PC-9 (cell line): ENCODE measurements around the gene MYRIP. TPM values are rescaled to one million over a fixed set of nuclear protein-coding genes. Genes with fewer than 3 reads are reported as not detected.
A peak's percentile ranks its signal among the peaks of the same experiment; 100 is the strongest.

Source experiments
- BruUV-seq: library from RNA; stranded (reverse); fragments of 400-500 nt; replicated peaks from 2 replicates; lab custom pipeline; 2021; lab: Mats Ljungman, UMichigan
- CTCF ChIA-PET: fragments of 300-600 bp; sonication (Branson Sonifier 250); formaldehyde crosslinking; loops from one replicate; lab custom pipeline; 2022; ENCODE audit warnings: antibody characterized with exemption; lab: Charles Lee
- POLR2A ChIA-PET: fragments of 300-600 bp; sonication (Branson Sonifier 250); formaldehyde crosslinking; loops from one replicate; lab custom pipeline; 2022; ENCODE audit warnings: antibody characterized with exemption; ENCODE audit not compliant: unreplicated experiment; lab: Charles Lee
- DNase-seq, 2 experiments: peaks; one replicate each; pipeline versions ENCODE4 v3.0.0 to v3.0.0-alpha.2; 2015 to 2022; ENCODE audit warnings: mixed read lengths in 1 of 2
- H2AFZ ChIP-seq: fragments of 200-600 bp; sonication (generic); 2 replicates; pipeline ENCODE4 v1.8.1; 2017; ENCODE audit warnings: antibody characterized with exemption
- H3F3A ChIP-seq: fragments of 200-600 bp; sonication (generic); 2 replicates; pipeline ENCODE4 v1.8.1; 2017; ENCODE audit warnings: antibody characterized with exemption, mild to moderate bottlenecking, low read depth; ENCODE audit not compliant: insufficient read depth
- H3K27ac ChIP-seq: fragments of 200-600 bp; sonication (generic); 2 replicates; pipeline ENCODE4 v1.6.1; 2016; ENCODE audit warnings: mixed run types
- H3K27me3 ChIP-seq: fragments of 200-600 bp; sonication (generic); 2 replicates; pipeline ENCODE4 v1.6.1; 2016; ENCODE audit warnings: low read depth, mixed run types; ENCODE audit not compliant: insufficient read depth
- H3K36me3 ChIP-seq: fragments of 200-600 bp; sonication (generic); 2 replicates; pipeline ENCODE4 v1.6.1; 2016; ENCODE audit warnings: low read depth, mixed run types
- H3K4me1 ChIP-seq: fragments of 200-600 bp; sonication (generic); replicated peaks from 2 replicates; pipeline ENCODE4 v1.6.1; 2016; ENCODE audit warnings: mixed run types; ENCODE audit not compliant: insufficient read depth
- H3K4me2 ChIP-seq: fragments of 200-600 bp; sonication (generic); 2 replicates; pipeline ENCODE4 v1.6.1; 2017; ENCODE audit warnings: mixed run types
- H3K4me3 ChIP-seq: fragments of 200-600 bp; sonication (generic); 2 replicates; pipeline ENCODE4 v1.6.1; 2016; ENCODE audit warnings: mixed run types
- H3K79me2 ChIP-seq: fragments of 200-600 bp; sonication (generic); 2 replicates; pipeline ENCODE4 v1.6.1; 2017; ENCODE audit warnings: low read depth, mixed run types
- H3K9me2 ChIP-seq: fragments of 200-600 bp; sonication (generic); 2 replicates; pipeline ENCODE4 v1.8.1; 2017; ENCODE audit warnings: mild to moderate bottlenecking; ENCODE audit not compliant: insufficient read depth
- H3K9me3 ChIP-seq: fragments of 200-600 bp; sonication (generic); 2 replicates; pipeline ENCODE4 v1.8.1; 2016; ENCODE audit warnings: low read depth; ENCODE audit not compliant: insufficient read depth
- H4K20me1 ChIP-seq: fragments of 200-600 bp; sonication (generic); 2 replicates; pipeline ENCODE4 v1.8.1; 2017; ENCODE audit not compliant: insufficient read depth
- CTCF ChIP-seq: fragments of 200-600 bp; sonication (generic); conservative IDR thresholded peaks from 2 replicates; pipeline ENCODE4 v1.6.1; 2017; ENCODE audit warnings: mixed run types, antibody characterized with exemption, mild to moderate bottlenecking, moderate library complexity
- EZH2 ChIP-seq: fragments of 200-600 bp; sonication (generic); IDR thresholded peaks from 2 replicates; pipeline ENCODE4 v1.8.0; 2017; ENCODE audit warnings: antibody characterized with exemption, low read depth
- intact Hi-C: fragments of 100-400 bp; cut with micrococcal nuclease; formaldehyde crosslinking; loops from one replicate; pipeline ENCODE4 v1.10.0; 2022; ENCODE audit not compliant: unreplicated experiment
- total RNA-seq: library from RNA; stranded (reverse); gene quantifications from 2 replicates; pipeline ENCODE4 v1.2.3, GENCODE V29; 2021

MYRIP gene
- total RNA-seq, 1 experiment from 2014 or later: not detected

GRCh38 chr3:40255532-40255931 lies 446.1 kb downstream of the MYRIP start:
- Histone ChIP-seq H4K20me1 (no peaks in the 10 kb centered on the region), H3K9me2 (no peaks in the 10 kb centered on the region), H3K27me3 (no peaks in the 10 kb centered on the region), H2AFZ (no peak overlapping the region), H3K27ac (no peak overlapping the region), H3K4me3 (no peak overlapping the region), H3K4me2 (no peak overlapping the region), H3K4me1 (no peaks in the 10 kb centered on the region), H3K9me3 (no peaks in the 10 kb centered on the region), H3F3A (no peaks in the 10 kb centered on the region), H3K36me3 (no peaks in the 10 kb centered on the region), H3K79me2 (no peaks in the 10 kb centered on the region)
- intact Hi-C loops: no loop called here
- ChIA-PET POLR2A (no interaction called here), CTCF (no interaction called here)
- BruUV-seq: no TSS peak
- TF ChIP-seq EZH2 (no peak), CTCF (no peak)
- no peak for DNase-seq

GRCh38 chr3:40258064-40258463 lies 448.7 kb downstream of the MYRIP start:
- DNase-seq: no peak
- Histone ChIP-seq H4K20me1 (no peaks in the 10 kb centered on the region), H3K79me2 (no peaks in the 10 kb centered on the region), H3K9me2 (no peaks in the 10 kb centered on the region), H3K36me3 (no peaks in the 10 kb centered on the region), H2AFZ (no peak overlapping the region), H3K4me3 (no peak overlapping the region), H3K4me2 (no peak overlapping the region), H3F3A (no peaks in the 10 kb centered on the region), H3K27ac (no peak overlapping the region), H3K9me3 (no peaks in the 10 kb centered on the region), H3K27me3 (no peaks in the 10 kb centered on the region), H3K4me1 (no peaks in the 10 kb centered on the region)
- BruUV-seq: no TSS peak
- POLR2A ChIA-PET: interaction anchor here (0.5 kb wide), 1 partner anchor 26 kb away, joined by 3 read pairs; no protein-coding TSS in a partner anchor
- intact Hi-C loops: no loop called here
- CTCF ChIA-PET: no interaction called here
- TF ChIP-seq EZH2 (no peak), CTCF (no peak)

GRCh38 chr3:40258555-40258954 lies 449.1 kb downstream of the MYRIP start:
- TF ChIP-seq EZH2 (no peak), CTCF (no peak)
- no peak overlapping the region for H3K4me2 ChIP-seq
- no peaks in the 10 kb centered on the region for H3K36me3 ChIP-seq
- no peak overlapping the region for H3K4me3 ChIP-seq
- POLR2A ChIA-PET: no interaction called here
- H4K20me1 ChIP-seq: no peaks in the 10 kb centered on the region
- no peaks in the 10 kb centered on the region for H3F3A ChIP-seq
- no peaks in the 10 kb centered on the region for H3K9me3 ChIP-seq
- no peaks in the 10 kb centered on the region for H3K79me2 ChIP-seq
- CTCF ChIA-PET: no interaction called here
- intact Hi-C loops: no loop called here
- BruUV-seq: no TSS peak
- H3K9me2 ChIP-seq: no peaks in the 10 kb centered on the region
- H3K27me3 ChIP-seq: no peaks in the 10 kb centered on the region
- peak; percentile 7 to 56 for DNase-seq
- H3K27ac ChIP-seq: no peak overlapping the region
- H2AFZ ChIP-seq: no peak overlapping the region
- H3K4me1 ChIP-seq: no peaks in the 10 kb centered on the region
